AG04449 (cell line): ENCODE measurements around the gene ZNF598.

Experiments used
- CTCF ChIA-PET: fragments of 350-600 bp; formaldehyde crosslinking; extraction: SDS; loops from one replicate; lab custom pipeline; 2021; ENCODE audit warnings: antibody characterized with exemption; lab: Yijun Ruan, JAX
- POLR2A ChIA-PET: fragments of 400-600, 350-600 bp; formaldehyde crosslinking; extraction: SDS; loops from one replicate; lab custom pipeline; 2020; ENCODE audit warnings: antibody characterized with exemption, inconsistent platforms; lab: Yijun Ruan, JAX
- DNase-seq: peaks from one replicate; pipeline ENCODE4 v3.0.0-alpha.2; 2010; ENCODE audit warnings: low read depth, low spot score
- H3K4me3 ChIP-seq: 2 replicates; pipeline ENCODE4 v1.5.1; 2011; ENCODE audit warnings: low read depth, mild to moderate bottlenecking, control low read depth, low read length
- CTCF ChIP-seq: IDR thresholded peaks from one replicate; pipeline ENCODE4 v1.5.1; 2011; ENCODE audit warnings: mild to moderate bottlenecking, moderate library complexity, low read length, control low read depth, inconsistent platforms; ENCODE audit not compliant: insufficient read depth; ENCODE audit errors: missing control alignments

ZNF598 gene

DNA sequence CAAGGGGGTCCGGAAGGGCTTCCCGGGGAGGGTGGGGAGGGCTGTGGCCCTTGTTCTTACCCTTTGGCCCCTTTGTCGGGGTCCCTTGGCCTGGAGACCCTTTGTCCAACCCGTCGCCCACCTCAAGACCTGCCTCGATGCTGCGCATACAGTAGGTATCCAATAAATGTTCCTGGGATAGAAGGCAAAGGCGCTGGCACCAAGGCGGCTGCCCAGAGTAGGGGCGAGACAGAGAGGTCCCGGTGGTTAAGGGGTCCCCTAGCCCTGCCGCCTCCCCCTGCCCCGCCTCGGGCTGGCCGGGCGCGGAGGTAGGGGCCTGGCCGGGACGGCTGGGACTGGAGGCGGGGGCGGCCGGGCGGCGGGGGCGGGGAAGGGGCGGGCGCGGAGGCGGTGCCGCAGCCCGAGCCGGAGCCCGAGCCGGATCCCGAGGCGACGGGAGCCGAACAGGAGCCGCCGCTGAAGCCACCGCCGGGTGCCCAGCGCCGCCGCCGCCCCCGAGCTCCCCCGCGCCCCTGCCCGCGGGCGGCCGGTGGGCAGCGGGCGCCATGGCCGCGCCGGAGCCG is 16.9 kb upstream of the ZNF598 start, which contains the start of gene NHERF2:
NHERF2 (plus strand) TSS at position 442 of the 563 bp plus-strand sequence; CDS start at position 546, 104 bp downstream.
- ChIA-PET CTCF (interaction anchor here (1.1 to 3.1 kb wide), 2 partner anchors 10 to 30 kb away, joined by 6 to 13 read pairs; no protein-coding TSS in a partner anchor), POLR2A (interaction anchor here (1.8 kb wide), 1 partner anchor 129 kb away, joined by 11 read pairs; the partner anchor contains the start of gene TRAF7)
- H3K4me3 ChIP-seq = peak within 1 kb of the TSS; percentile 83
- TF ChIP-seq CTCF = no peak
- DNase-seq = no peak

DNA sequence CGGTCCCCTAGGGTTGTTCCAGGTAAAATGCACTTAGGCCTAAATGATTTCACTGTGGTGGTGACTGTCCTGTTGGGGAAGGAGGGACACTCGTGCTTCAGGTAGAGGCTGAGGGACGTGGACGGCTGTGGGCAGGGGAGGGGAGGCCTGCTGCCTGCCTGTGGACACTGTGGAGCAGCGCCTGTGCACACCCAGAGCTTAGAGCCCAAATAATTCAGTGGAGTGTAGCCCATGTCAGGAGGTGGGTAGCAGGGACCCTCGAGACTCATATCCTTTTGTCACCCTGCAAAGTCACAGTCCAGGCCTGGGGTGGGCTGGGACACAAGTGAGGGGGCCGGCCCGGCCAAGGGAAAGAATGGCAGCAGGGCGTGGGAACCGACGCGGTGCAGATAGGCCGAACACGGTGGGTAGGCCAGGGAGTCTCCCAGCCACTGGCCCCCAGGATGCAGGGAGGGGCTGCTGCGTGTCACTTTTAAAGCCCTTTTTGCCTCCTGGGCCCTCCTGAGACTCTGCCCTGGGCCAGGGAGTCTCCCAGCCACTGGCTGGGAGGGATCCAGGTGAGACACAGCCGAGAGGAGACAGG is 16.3 kb upstream of the ZNF598 start:
- CTCF ChIA-PET = interaction anchor here (1.3 to 8.2 kb wide), 3 partner anchors 9 to 118 kb away, joined by 3 to 135 read pairs (median 13); partner anchors contain the start of gene RAB26
- POLR2A ChIA-PET = interaction anchor here (1.8 kb wide), 1 partner anchor 129 kb away, joined by 11 read pairs; the partner anchor contains the start of gene TRAF7
- peak overlapping the region; percentile 83 for H3K4me3 ChIP-seq

DNA sequence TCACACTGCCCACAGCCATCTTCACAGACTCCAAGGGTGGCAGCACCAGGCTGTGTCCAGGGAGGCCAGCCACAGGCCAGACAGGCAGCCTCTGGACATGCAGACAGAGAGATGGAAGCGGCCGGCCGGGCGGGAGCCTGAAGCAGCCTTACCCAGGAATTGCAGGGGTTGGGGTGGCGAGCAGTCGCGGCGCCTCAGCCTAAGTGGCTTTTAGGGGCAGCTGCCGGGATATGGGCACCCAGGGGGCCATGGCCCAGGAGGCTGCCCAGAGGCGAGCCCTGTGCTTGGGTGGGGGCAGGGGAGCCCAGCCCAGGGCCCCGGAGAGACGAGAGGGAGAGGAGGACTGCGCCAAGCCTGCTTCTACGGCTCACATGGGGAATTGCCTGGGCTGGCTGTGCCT is 15.6 kb upstream of the ZNF598 start:
- POLR2A ChIA-PET = no interaction called here
- no peak overlapping the region for H3K4me3 ChIP-seq
- DNase-seq = no peak
- no peak for TF ChIP-seq CTCF
- CTCF ChIA-PET = interaction anchor here (1.1 to 8.2 kb wide), 6 partner anchors 9 to 118 kb away, joined by 3 to 135 read pairs (median 25); partner anchors contain the start of genes NTHL1, RAB26 and TSC2

More for the DNA sequence above, 16.3 kb upstream of the ZNF598 start:
- TF ChIP-seq CTCF = no peak
- no peak for DNase-seq

- POLR2A ChIA-PET = interaction anchor here (1.0 kb wide), 1 partner anchor 8 kb away, joined by 4 read pairs; no protein-coding TSS in a partner anchor
- DNase-seq = no peak
- CTCF ChIA-PET = interaction anchor here (0.9 to 8.2 kb wide), 8 partner anchors 9 to 158 kb away, joined by 3 to 135 read pairs (median 12); partner anchors contain the start of gene RAB26
- no peak for TF ChIP-seq CTCF
- H3K4me3 ChIP-seq = no peak overlapping the region
These were observed 14.4 kb upstream of the ZNF598 start for GRCh38 chr16:2024032-2024420.

GRCh38 chr16:2023092-2024031 is 13.7 kb upstream of the ZNF598 start:
- peak; percentile 98 for TF ChIP-seq CTCF
- POLR2A ChIA-PET = interaction anchor here (0.6 to 1.2 kb wide), 5 partner anchors 9 to 132 kb away, joined by 3 to 6 read pairs (median 4); partner anchors contain the start of genes NTHL1, TRAF7 and TSC2
- CTCF ChIA-PET = interaction anchor here (0.6 to 8.2 kb wide), 30 partner anchors 9 to 157 kb away, joined by 3 to 135 read pairs (median 5); partner anchors contain the start of genes NTHL1, PKD1, RAB26 and TSC2

More at GRCh38 chr16:2023092-2024031, 13.7 kb upstream of the ZNF598 start:
- H3K4me3 ChIP-seq = peak overlapping the region; percentile 46
- DNase-seq = no peak
